AG04450 (cell line): ENCODE results near the gene FANCM. TPM values are rescaled to one million over a fixed set of nuclear protein-coding genes. Genes with fewer than 3 reads are reported as not detected.
A peak's percentile ranks its signal among the peaks of the same experiment; 100 is the strongest.

Experiments
- CTCF ChIA-PET: fragments of 300-600, 350-600 bp; formaldehyde crosslinking; extraction: SDS; loops from one replicate; lab custom pipeline; 2022; ENCODE audit warnings: antibody characterized with exemption, inconsistent platforms; lab: Charles Lee
- POLR2A ChIA-PET: fragments of 350-600 bp; formaldehyde crosslinking; extraction: SDS; loops from one replicate; lab custom pipeline; 2021; ENCODE audit warnings: antibody characterized with exemption, inconsistent platforms; lab: Yijun Ruan, JAX
- DNase-seq: peaks from one replicate; pipeline ENCODE4 v3.0.0-alpha.2; 2011; ENCODE audit warnings: low read depth, low spot score
- H3K27ac ChIP-seq: one replicate; pipeline ENCODE4 v1.5.1; 2012; ENCODE audit warnings: low read depth, low read length, control low read depth
- H3K27me3 ChIP-seq: one replicate; pipeline ENCODE4 v1.6.0; 2012; ENCODE audit warnings: low read length; ENCODE audit not compliant: control insufficient read depth, insufficient read depth
- H3K4me3 ChIP-seq: 2 replicates; pipeline ENCODE4 v1.5.1; 2011; ENCODE audit warnings: mild to moderate bottlenecking, low read depth, low read length, control low read depth
- H3K9me3 ChIP-seq: 2 replicates; pipeline ENCODE4 v1.5.1; 2012; ENCODE audit warnings: low read length; ENCODE audit not compliant: control insufficient read depth, insufficient read depth
- polyA plus RNA-seq: library from polyadenylated mRNA; depleted of rRNA; stranded (reverse); fragments of >200 nt; gene quantifications from 2 replicates; pipeline ENCODE4 v1.2.3, GENCODE V29; 2011
- TF ChIP-seq, protein P1 (sequence below): IDR thresholded peaks from 2 replicates; pipeline ENCODE4 v1.5.1; 2011; ENCODE audit warnings: low read depth, low read length, control low read depth, inconsistent platforms

FANCM gene
- polyA plus RNA-seq, 1 experiment = 2.8 TPM

DNA sequence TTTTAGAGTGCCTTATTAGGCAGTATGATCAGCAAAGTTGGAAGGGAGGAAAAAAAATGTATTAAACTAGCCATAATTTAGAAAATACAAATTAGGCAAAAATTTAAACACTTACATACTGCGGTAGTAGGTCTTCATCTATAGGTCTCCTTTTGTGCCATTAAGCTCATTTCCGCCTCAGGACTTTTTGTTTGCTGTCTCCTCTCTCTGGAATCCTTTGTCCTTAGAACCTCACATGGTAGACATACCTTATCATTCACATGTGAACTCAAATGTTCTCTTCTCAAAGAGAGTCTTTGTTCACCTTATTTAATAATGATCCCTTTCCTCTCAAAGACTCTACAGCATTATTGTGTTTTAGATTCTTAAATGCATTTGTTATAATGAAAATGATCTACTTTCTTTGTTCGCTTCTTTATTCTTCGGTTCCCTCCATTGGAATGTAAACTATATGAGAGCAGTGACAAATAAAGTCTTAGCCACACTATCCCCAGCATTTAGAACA, 14.7 kb downstream of the FANCM start:
- Histone ChIP-seq H3K4me3 (no peak overlapping the region), H3K27me3 (no peaks in the 10 kb centered on the region), H3K27ac (no peak overlapping the region), H3K9me3 (no peaks in the 10 kb centered on the region)
- no peak for DNase-seq
- POLR2A ChIA-PET = no interaction called here
- TF ChIP-seq, protein P1, sequence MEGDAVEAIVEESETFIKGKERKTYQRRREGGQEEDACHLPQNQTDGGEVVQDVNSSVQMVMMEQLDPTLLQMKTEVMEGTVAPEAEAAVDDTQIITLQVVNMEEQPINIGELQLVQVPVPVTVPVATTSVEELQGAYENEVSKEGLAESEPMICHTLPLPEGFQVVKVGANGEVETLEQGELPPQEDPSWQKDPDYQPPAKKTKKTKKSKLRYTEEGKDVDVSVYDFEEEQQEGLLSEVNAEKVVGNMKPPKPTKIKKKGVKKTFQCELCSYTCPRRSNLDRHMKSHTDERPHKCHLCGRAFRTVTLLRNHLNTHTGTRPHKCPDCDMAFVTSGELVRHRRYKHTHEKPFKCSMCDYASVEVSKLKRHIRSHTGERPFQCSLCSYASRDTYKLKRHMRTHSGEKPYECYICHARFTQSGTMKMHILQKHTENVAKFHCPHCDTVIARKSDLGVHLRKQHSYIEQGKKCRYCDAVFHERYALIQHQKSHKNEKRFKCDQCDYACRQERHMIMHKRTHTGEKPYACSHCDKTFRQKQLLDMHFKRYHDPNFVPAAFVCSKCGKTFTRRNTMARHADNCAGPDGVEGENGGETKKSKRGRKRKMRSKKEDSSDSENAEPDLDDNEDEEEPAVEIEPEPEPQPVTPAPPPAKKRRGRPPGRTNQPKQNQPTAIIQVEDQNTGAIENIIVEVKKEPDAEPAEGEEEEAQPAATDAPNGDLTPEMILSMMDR = no peak
- CTCF ChIA-PET = no interaction called here

DNA sequence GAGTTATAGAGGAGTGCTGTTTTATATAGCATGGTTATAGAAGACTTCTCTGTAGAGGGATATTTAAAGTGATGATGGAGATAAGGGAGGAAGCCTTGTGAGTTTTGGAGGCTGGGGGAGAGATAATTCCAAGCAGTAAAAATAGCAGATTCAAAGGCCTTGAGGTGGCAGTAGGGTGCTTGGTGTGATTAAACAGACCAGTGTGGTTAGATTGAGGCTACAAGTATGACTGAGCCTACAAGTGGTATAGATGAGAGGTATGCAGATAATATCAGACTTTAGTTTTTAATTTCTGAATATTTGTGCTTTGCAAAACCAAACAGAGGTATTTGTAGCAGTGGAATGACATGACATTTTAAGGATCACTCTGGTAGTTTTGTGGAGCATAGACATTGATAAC, 20.3 kb downstream of the FANCM start:
- H3K9me3 ChIP-seq = no peaks in the 10 kb centered on the region
- H3K27ac ChIP-seq = no peak overlapping the region
- no peak for DNase-seq
- ChIA-PET CTCF (no interaction called here), POLR2A (no interaction called here)
- no peak overlapping the region for H3K4me3 ChIP-seq
- TF ChIP-seq, protein P1 = no peak
- no peaks in the 10 kb centered on the region for H3K27me3 ChIP-seq

DNA sequence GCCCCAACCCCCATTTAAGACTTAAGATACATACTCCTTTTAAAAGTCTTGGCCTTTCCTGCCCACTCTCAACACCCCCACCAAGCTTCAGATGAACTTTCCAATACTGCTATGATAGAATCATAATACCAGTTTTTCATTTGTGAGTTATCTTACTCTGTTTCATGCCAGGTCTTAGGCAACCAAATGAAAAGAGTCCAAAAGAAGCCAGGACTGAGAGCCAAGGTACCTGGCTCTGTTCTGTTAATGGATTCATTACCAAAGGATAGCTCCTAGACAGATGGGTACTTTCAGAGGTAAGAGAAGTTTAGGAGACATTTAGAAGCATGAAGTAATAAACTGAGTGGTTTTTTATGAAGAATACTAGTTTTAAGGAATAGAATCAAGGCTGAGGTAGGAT, 34.2 kb downstream of the FANCM start:
- TF ChIP-seq, protein P1 = no peak
- Histone ChIP-seq H3K27ac (no peak overlapping the region), H3K9me3 (no peaks in the 10 kb centered on the region), H3K4me3 (no peak overlapping the region), H3K27me3 (no peaks in the 10 kb centered on the region)
- POLR2A ChIA-PET = interaction anchor here (0.7 kb wide), 1 partner anchor 73 kb away, joined by 5 read pairs; no protein-coding TSS in a partner anchor
- CTCF ChIA-PET = interaction anchor here (0.6 kb wide), 1 partner anchor 27 kb away, joined by 4 read pairs; no protein-coding TSS in a partner anchor
- DNase-seq = no peak

DNA sequence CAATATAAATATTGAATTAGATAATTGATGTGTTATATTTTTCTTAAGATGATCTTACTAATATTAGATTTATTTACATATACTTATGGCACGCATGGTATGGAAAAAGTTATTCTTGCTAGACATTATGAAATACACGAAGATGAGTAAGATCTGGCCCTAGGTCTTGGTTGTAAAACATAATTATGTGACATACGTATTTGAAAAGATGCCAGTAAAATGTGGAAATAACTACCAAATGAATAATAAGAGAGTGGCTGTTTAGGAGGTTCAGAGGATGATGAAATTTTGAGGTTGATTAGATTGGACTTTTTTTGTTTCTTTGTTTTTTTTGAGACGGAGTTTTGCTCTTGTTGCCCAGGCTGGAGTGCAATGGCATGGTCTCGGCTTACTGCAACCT, 41.3 kb downstream of the FANCM start:
- ChIA-PET POLR2A (no interaction called here), CTCF (no interaction called here)
- peak; percentile 56 for DNase-seq
- Histone ChIP-seq H3K4me3 (no peak overlapping the region), H3K9me3 (no peaks in the 10 kb centered on the region), H3K27me3 (no peaks in the 10 kb centered on the region), H3K27ac (peak overlapping the region; percentile 54)
- TF ChIP-seq, protein P1 = no peak

DNA sequence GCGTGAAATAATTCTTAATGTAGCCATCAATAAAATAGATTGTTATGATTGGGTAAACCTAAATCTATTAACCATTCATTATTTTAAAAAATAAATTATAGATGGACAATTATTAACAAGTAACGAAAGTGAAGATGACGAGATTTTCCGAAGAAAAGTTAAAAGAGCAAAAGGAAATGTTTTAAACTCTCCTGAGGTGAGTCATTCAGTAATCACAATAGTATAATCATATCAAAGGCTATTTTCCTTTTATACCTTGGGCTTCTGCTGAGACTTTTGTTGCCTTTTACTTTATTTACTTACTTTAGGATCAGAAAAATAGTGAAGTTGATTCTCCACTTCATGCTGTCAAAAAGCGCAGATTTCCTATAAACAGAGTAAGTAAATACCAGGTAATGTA, 45.6 kb downstream of the FANCM start:
- Histone ChIP-seq H3K4me3 (no peak overlapping the region), H3K27me3 (no peaks in the 10 kb centered on the region), H3K9me3 (no peaks in the 10 kb centered on the region), H3K27ac (no peak overlapping the region)
- POLR2A ChIA-PET = no interaction called here
- no peak for DNase-seq
- TF ChIP-seq, protein P1 = no peak
- CTCF ChIA-PET = no interaction called here
